HepG2 (cell line): ENCODE results near the gene JSRP1. TPM values are rescaled to one million over a fixed set of nuclear protein-coding genes. Genes with fewer than 3 reads are reported as not detected.
A peak's percentile ranks its signal among the peaks of the same experiment; 100 is the strongest.

Source experiments
- AKAP8 ChIP-seq: sonication (generic); formaldehyde crosslinking; IDR thresholded peaks from 2 replicates; pipeline ENCODE4 v1.5.1; 2020; ENCODE audit warnings: mild to moderate bottlenecking, missing genetic modification reagents
- ERF ChIP-seq: IDR thresholded peaks from 2 replicates; pipeline ENCODE4 v1.6.1; 2018; ENCODE audit warnings: missing biosample characterization, missing genetic modification reagents
- FOXM1 ChIP-seq: sonication (generic); formaldehyde crosslinking; IDR thresholded peaks from 2 replicates; pipeline ENCODE4 v1.5.0; 2020; ENCODE audit warnings: missing genetic modification reagents
- GABPA ChIP-seq, 2 experiments: IDR thresholded peaks; 2 replicates each; pipeline ENCODE4 v1.6.1; 2011 to 2016; ENCODE audit warnings: low read depth in 2 of 2, low read length in 1 of 2, missing biosample characterization in 1 of 2, missing genetic modification characterization in 1 of 2
- HOXA3 ChIP-seq: sonication (generic); formaldehyde crosslinking; IDR thresholded peaks from 2 replicates; pipeline ENCODE4 v1.5.0; 2020; ENCODE audit warnings: missing genetic modification reagents
- KLF9 ChIP-seq: IDR thresholded peaks from 2 replicates; pipeline ENCODE4 v1.6.1; 2016; ENCODE audit warnings: low read depth
- SIN3B ChIP-seq: fragments of 150-350 bp; IDR thresholded peaks from 2 replicates; pipeline ENCODE4 v1.6.1; 2014; ENCODE audit warnings: low read length
- SKI ChIP-seq: fragments of 450-650 bp; IDR thresholded peaks from one replicate; pipeline ENCODE4 v1.6.1; 2018; ENCODE audit warnings: mild to moderate bottlenecking; ENCODE audit not compliant: partially characterized antibody
- ZFP37 ChIP-seq: sonication (generic); formaldehyde crosslinking; IDR thresholded peaks from 2 replicates; pipeline ENCODE4 v1.4.0; 2020; ENCODE audit warnings: missing genetic modification reagents, borderline replicate concordance
- ZNF232 ChIP-seq: sonication (generic); formaldehyde crosslinking; IDR thresholded peaks from 2 replicates; pipeline ENCODE4 v1.4.0; 2020; ENCODE audit warnings: missing genetic modification reagents, borderline replicate concordance
- ZNF343 ChIP-seq: sonication (generic); formaldehyde crosslinking; IDR thresholded peaks from 2 replicates; pipeline ENCODE4 v1.4.0; 2020; ENCODE audit warnings: mild to moderate bottlenecking, missing genetic modification reagents
- ZNF768 ChIP-seq: sonication (generic); formaldehyde crosslinking; IDR thresholded peaks from 2 replicates; pipeline ENCODE4 v1.4.0; 2020; ENCODE audit warnings: missing genetic modification reagents
- polyA plus RNA-seq, 8 experiments: library from polyadenylated mRNA; depleted of rRNA in 3 of 8; stranded (reverse) in 7 of 8; unstranded in 1 of 8; fragments of >200 nt; fragmentation: Illumina TruSeq in 4 of 8; extraction: Trizol in 4 of 8; gene quantifications; 2 replicates each; pipeline versions ENCODE4 v1.2.1 to v1.2.3, GENCODE V29; 2011 to 2016; ENCODE audit warnings: low read depth in 4 of 8, missing spikeins in 1 of 8, mixed read lengths in 1 of 8; ENCODE audit not compliant: insufficient read depth in 1 of 8
- total RNA-seq, 5 experiments: library from RNA; depleted of rRNA; stranded (reverse); fragments of >200 nt; fragmentation: Illumina TruSeq; extraction: Trizol; gene quantifications; 2 replicates each; pipeline ENCODE4 v1.2.3, GENCODE V29; 2016; ENCODE audit warnings: low read depth in 1 of 5
- TF ChIP-seq, protein P1 (sequence below): IDR thresholded peaks from 2 replicates; pipeline ENCODE4 v1.6.1; 2016; ENCODE audit warnings: low read depth, borderline replicate concordance
- TF ChIP-seq, protein P2 (sequence below): sonication (generic); formaldehyde crosslinking; IDR thresholded peaks from 2 replicates; pipeline ENCODE4 v1.8.0; 2022; ENCODE audit warnings: mild to moderate bottlenecking, missing genetic modification reagents; ENCODE audit not compliant: insufficient replicate concordance
- TF ChIP-seq, protein P3 (sequence below): sonication (generic); formaldehyde crosslinking; IDR thresholded peaks from 2 replicates; pipeline ENCODE4 v1.8.0; 2022; ENCODE audit warnings: missing genetic modification reagents, mild to moderate bottlenecking, moderate library complexity, borderline replicate concordance
- TF ChIP-seq, protein P4 (sequence below): sonication (generic); formaldehyde crosslinking; conservative IDR thresholded peaks from 2 replicates; pipeline ENCODE4 v1.8.0; 2022; ENCODE audit warnings: missing genetic modification reagents
- TF ChIP-seq, protein P5 (sequence below): sonication (generic); formaldehyde crosslinking; IDR thresholded peaks from 2 replicates; pipeline ENCODE4 v1.4.0; 2020; ENCODE audit warnings: missing genetic modification reagents, borderline replicate concordance
- TF ChIP-seq, protein P6 (sequence below): sonication (generic); formaldehyde crosslinking; IDR thresholded peaks from 2 replicates; pipeline ENCODE4 v1.4.0; 2020; ENCODE audit warnings: missing genetic modification reagents, borderline replicate concordance

The JSRP1 gene
- total and polyA plus RNA-seq, 2 of the 13 experiments (the other 11 are each of a cell fraction or from before 2014, with no cell fraction given) = 0.16 to 0.38 TPM

DNA sequence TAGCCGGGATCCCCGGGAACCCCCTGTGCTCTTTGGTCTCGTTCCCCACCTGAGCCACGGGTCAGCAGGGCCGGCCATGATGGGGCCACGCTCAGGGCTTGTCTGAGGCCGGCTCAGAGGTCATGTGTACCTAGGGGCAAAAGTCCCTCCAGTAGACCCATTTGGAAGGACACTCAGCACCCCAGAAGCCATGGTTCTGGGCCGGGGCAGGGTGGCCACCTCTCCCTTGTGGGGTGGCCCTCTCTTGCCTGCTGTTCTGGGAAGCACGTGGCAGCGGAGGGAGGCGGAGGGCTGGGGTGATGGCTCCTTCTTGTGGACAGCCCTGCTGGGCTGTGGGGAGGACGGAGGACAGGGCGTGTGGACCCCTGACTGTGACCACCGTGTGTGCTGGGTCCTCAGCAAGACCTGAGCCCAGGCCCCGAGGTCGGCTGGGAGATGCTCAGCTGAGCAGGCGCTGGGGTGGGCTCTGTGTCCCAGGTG lies 32.2 kb upstream of the JSRP1 start (continued):
- TF ChIP-seq, protein P1, sequence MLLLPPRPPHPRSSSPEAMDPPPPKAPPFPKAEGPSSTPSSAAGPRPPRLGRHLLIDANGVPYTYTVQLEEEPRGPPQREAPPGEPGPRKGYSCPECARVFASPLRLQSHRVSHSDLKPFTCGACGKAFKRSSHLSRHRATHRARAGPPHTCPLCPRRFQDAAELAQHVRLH = no peak
- TF ChIP-seq, protein P2, sequence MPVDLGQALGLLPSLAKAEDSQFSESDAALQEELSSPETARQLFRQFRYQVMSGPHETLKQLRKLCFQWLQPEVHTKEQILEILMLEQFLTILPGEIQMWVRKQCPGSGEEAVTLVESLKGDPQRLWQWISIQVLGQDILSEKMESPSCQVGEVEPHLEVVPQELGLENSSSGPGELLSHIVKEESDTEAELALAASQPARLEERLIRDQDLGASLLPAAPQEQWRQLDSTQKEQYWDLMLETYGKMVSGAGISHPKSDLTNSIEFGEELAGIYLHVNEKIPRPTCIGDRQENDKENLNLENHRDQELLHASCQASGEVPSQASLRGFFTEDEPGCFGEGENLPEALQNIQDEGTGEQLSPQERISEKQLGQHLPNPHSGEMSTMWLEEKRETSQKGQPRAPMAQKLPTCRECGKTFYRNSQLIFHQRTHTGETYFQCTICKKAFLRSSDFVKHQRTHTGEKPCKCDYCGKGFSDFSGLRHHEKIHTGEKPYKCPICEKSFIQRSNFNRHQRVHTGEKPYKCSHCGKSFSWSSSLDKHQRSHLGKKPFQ = no peak
- TF ChIP-seq, protein P3, sequence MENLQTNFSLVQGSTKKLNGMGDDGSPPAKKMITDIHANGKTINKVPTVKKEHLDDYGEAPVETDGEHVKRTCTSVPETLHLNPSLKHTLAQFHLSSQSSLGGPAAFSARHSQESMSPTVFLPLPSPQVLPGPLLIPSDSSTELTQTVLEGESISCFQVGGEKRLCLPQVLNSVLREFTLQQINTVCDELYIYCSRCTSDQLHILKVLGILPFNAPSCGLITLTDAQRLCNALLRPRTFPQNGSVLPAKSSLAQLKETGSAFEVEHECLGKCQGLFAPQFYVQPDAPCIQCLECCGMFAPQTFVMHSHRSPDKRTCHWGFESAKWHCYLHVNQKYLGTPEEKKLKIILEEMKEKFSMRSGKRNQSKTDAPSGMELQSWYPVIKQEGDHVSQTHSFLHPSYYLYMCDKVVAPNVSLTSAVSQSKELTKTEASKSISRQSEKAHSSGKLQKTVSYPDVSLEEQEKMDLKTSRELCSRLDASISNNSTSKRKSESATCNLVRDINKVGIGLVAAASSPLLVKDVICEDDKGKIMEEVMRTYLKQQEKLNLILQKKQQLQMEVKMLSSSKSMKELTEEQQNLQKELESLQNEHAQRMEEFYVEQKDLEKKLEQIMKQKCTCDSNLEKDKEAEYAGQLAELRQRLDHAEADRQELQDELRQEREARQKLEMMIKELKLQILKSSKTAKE (CRISPR knock-in tag) = peak; percentile 67
- peak; percentile 16; the same call in 1 of the 2 replicates for TF ChIP-seq ZNF768 (CRISPR knock-in tag)
- TF ChIP-seq ERF (CRISPR knock-in tag) = 0 out of 2 replicates have a peak, but pooled peaks have one; percentile 39
- TF ChIP-seq ZFP37 = no peak
- TF ChIP-seq, protein P4, sequence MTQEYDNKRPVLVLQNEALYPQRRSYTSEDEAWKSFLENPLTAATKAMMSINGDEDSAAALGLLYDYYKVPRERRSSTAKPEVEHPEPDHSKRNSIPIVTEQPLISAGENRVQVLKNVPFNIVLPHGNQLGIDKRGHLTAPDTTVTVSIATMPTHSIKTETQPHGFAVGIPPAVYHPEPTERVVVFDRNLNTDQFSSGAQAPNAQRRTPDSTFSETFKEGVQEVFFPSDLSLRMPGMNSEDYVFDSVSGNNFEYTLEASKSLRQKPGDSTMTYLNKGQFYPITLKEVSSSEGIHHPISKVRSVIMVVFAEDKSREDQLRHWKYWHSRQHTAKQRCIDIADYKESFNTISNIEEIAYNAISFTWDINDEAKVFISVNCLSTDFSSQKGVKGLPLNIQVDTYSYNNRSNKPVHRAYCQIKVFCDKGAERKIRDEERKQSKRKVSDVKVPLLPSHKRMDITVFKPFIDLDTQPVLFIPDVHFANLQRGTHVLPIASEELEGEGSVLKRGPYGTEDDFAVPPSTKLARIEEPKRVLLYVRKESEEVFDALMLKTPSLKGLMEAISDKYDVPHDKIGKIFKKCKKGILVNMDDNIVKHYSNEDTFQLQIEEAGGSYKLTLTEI (CRISPR knock-in tag) = no peak
- TF ChIP-seq KLF9 (CRISPR knock-in tag) = no peak
- no peak for TF ChIP-seq SIN3B
- TF ChIP-seq ZNF232 = 0 out of 2 replicates have a peak, but pooled peaks have one; percentile 21
- TF ChIP-seq, protein P5, sequence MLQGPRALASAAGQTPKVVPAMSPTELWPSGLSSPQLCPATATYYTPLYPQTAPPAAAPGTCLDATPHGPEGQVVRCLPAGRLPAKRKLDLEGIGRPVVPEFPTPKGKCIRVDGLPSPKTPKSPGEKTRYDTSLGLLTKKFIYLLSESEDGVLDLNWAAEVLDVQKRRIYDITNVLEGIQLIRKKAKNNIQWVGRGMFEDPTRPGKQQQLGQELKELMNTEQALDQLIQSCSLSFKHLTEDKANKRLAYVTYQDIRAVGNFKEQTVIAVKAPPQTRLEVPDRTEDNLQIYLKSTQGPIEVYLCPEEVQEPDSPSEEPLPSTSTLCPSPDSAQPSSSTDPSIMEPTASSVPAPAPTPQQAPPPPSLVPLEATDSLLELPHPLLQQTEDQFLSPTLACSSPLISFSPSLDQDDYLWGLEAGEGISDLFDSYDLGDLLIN (CRISPR knock-in tag) = no peak
- TF ChIP-seq HOXA3 (CRISPR knock-in tag) = peak; percentile 70
- no peak for TF ChIP-seq GABPA (IDR thresholded peaks at IDR 0.05; ENCODE audit: low read depth, low read length)
- TF ChIP-seq GABPA (CRISPR knock-in tag; IDR thresholded peaks at IDR 0.05; ENCODE audit: low read depth) = no peak
- no peak for TF ChIP-seq FOXM1 (CRISPR knock-in tag)
- TF ChIP-seq, protein P6, sequence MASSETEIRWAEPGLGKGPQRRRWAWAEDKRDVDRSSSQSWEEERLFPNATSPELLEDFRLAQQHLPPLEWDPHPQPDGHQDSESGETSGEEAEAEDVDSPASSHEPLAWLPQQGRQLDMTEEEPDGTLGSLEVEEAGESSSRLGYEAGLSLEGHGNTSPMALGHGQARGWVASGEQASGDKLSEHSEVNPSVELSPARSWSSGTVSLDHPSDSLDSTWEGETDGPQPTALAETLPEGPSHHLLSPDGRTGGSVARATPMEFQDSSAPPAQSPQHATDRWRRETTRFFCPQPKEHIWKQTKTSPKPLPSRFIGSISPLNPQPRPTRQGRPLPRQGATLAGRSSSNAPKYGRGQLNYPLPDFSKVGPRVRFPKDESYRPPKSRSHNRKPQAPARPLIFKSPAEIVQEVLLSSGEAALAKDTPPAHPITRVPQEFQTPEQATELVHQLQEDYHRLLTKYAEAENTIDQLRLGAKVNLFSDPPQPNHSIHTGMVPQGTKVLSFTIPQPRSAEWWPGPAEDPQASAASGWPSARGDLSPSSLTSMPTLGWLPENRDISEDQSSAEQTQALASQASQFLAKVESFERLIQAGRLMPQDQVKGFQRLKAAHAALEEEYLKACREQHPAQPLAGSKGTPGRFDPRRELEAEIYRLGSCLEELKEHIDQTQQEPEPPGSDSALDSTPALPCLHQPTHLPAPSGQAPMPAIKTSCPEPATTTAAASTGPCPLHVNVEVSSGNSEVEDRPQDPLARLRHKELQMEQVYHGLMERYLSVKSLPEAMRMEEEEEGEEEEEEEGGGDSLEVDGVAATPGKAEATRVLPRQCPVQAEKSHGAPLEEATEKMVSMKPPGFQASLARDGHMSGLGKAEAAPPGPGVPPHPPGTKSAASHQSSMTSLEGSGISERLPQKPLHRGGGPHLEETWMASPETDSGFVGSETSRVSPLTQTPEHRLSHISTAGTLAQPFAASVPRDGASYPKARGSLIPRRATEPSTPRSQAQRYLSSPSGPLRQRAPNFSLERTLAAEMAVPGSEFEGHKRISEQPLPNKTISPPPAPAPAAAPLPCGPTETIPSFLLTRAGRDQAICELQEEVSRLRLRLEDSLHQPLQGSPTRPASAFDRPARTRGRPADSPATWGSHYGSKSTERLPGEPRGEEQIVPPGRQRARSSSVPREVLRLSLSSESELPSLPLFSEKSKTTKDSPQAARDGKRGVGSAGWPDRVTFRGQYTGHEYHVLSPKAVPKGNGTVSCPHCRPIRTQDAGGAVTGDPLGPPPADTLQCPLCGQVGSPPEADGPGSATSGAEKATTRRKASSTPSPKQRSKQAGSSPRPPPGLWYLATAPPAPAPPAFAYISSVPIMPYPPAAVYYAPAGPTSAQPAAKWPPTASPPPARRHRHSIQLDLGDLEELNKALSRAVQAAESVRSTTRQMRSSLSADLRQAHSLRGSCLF (CRISPR knock-in tag) = no peak
- TF ChIP-seq AKAP8 = 0 out of 2 replicates have a peak, but pooled peaks have one; percentile 57
- 0 out of 2 replicates have a peak, but pooled peaks have one; percentile 27 for TF ChIP-seq ZNF343 (CRISPR knock-in tag)
- no peak for TF ChIP-seq SKI
